DND-41 (cell line): ENCODE results near the gene E2F2.

Source experiments
- ATAC-seq: fragments of 200-7000 bp; cut with Tn5 transposase; 3 replicates; pipeline ENCODE4 v1.9.1; 2021; ENCODE audit warnings: low read depth; ENCODE audit not compliant: insufficient read depth
- DNase-seq: peaks from one replicate; pipeline ENCODE4 v3.0.0-alpha.2; 2020
- H2AFZ ChIP-seq: 2 replicates; pipeline ENCODE4 v1.6.0; 2012; ENCODE audit warnings: low read depth, low read length
- H3K27ac ChIP-seq: 2 replicates; pipeline ENCODE4 v1.5.1; 2012; ENCODE audit warnings: low read length, inconsistent platforms
- H3K27me3 ChIP-seq: fragments of 200-600 bp; sonication (generic); 2 replicates; pipeline ENCODE4 v1.6.0; 2012; ENCODE audit warnings: low read length, mild to moderate bottlenecking, inconsistent platforms; ENCODE audit not compliant: insufficient read depth, poor library complexity
- H3K36me3 ChIP-seq: 2 replicates; pipeline ENCODE4 v1.5.1; 2012; ENCODE audit warnings: low read length, inconsistent platforms; ENCODE audit not compliant: insufficient read depth
- H3K4me1 ChIP-seq: 2 replicates; pipeline ENCODE4 v1.5.1; 2012; ENCODE audit warnings: mild to moderate bottlenecking, low read length; ENCODE audit not compliant: insufficient read depth
- H3K4me2 ChIP-seq: 2 replicates; pipeline ENCODE4 v1.6.0; 2012; ENCODE audit warnings: mild to moderate bottlenecking, moderate library complexity, low read length, inconsistent platforms; ENCODE audit not compliant: insufficient read depth
- H3K4me3 ChIP-seq, 2 experiments: fragments of 200-600 bp in 1 of 2; shearing (Covaris generic) in 1 of 2; 2 replicates each; pipeline ENCODE4 v1.5.1; 2012 to 2016; ENCODE audit warnings: inconsistent platforms in 2 of 2, low read length in 2 of 2, mild to moderate bottlenecking in 2 of 2, low read depth in 1 of 2, moderate library complexity in 1 of 2
- H3K79me2 ChIP-seq: 2 replicates; pipeline ENCODE4 v1.6.0; 2012; ENCODE audit warnings: low read length, inconsistent platforms; ENCODE audit not compliant: insufficient read depth
- H3K9ac ChIP-seq: 2 replicates; pipeline ENCODE4 v1.6.0; 2012; ENCODE audit warnings: low read depth, mild to moderate bottlenecking, inconsistent platforms, low read length, moderate library complexity
- H3K9me3 ChIP-seq: 2 replicates; pipeline ENCODE4 v1.5.1; 2012; ENCODE audit warnings: low read length, moderate library complexity, mild to moderate bottlenecking, inconsistent platforms; ENCODE audit not compliant: insufficient read depth, severe bottlenecking
- H4K20me1 ChIP-seq: 2 replicates; pipeline ENCODE4 v1.6.0; 2012; ENCODE audit warnings: low read length; ENCODE audit not compliant: insufficient read depth
- CTCF ChIP-seq: IDR thresholded peaks from 2 replicates; pipeline ENCODE4 v1.5.1; 2012; ENCODE audit warnings: borderline replicate concordance, low read length, moderate library complexity, mild to moderate bottlenecking; ENCODE audit not compliant: poor library complexity, severe bottlenecking; ENCODE audit errors: extremely low read depth
- EZH2 ChIP-seq: IDR thresholded peaks from 3 replicates; pipeline ENCODE4 v1.6.1; 2012; ENCODE audit warnings: borderline replicate concordance, low read depth, mild to moderate bottlenecking, moderate library complexity, low read length, inconsistent platforms; ENCODE audit not compliant: severe bottlenecking

E2F2 gene

GRCh38 chr1:23484253-23485001 is 46.6 kb downstream of the E2F2 start:
- DNase-seq: peak; percentile 96
- Histone ChIP-seq H4K20me1 (no peaks in the 10 kb centered on the region; the same call in 1 of the 2 replicates), H3K79me2 (no peaks in the 10 kb centered on the region), H3K4me2 (peak overlapping the region; percentile 91), H3K9ac (peak overlapping the region; percentile 50; the same call in 1 of the 2 replicates), H3K36me3 (no peaks in the 10 kb centered on the region), H3K4me3 (peak overlapping the region; percentile 19 to 59; a peak in 3 of 4 replicates), H3K9me3 (no peaks in the 10 kb centered on the region), H2AFZ (peak overlapping the region; percentile 68), H3K27me3 (peaks cover 23% of the 10 kb centered on the region), H3K4me1 (peaks cover 15% of the 10 kb centered on the region), H3K27ac (no peak overlapping the region; the same call in 1 of the 2 replicates)
- ATAC-seq: peak; percentile 92
- TF ChIP-seq EZH2: no peak

- peak within 1 kb of the TSS; percentile 68 for H2AFZ ChIP-seq
- no peaks in the 10 kb centered on the region; the same call in 1 of the 2 replicates for H4K20me1 ChIP-seq
- no peaks in the 10 kb centered on the region for H3K9me3 ChIP-seq
- H3K9ac ChIP-seq: peak within 1 kb of the TSS; percentile 50
- no peaks in the 10 kb centered on the region for H3K79me2 ChIP-seq
- H3K4me2 ChIP-seq: peak within 1 kb of the TSS; percentile 91
- DNase-seq (no peak), ATAC-seq (peak; percentile 58)
- H3K27me3 ChIP-seq: peaks cover 27% of the 10 kb centered on the region
- TF ChIP-seq CTCF (peak; percentile 32), EZH2 (no peak)
- H3K4me3 ChIP-seq: peak within 1 kb of the TSS; percentile 19 to 59; a peak in 3 of 4 replicates
- H3K4me1 ChIP-seq: peaks cover 15% of the 10 kb centered on the region
- H3K27ac ChIP-seq: no peak within 1 kb of the TSS; the same call in 1 of the 2 replicates
- H3K36me3 ChIP-seq: no peaks in the 10 kb centered on the region
Observed at GRCh38 chr1:23483321-23484252, 47.4 kb downstream of the E2F2 start, which contains the start of gene ASAP3. Gene ASAP3 (minus strand): TSS chr1:23484179. CDS start chr1:23484133, 46 bp downstream.

GRCh38 chr1:23481904-23482303 is 49.1 kb downstream of the E2F2 start:
- no peak for TF ChIP-seq CTCF
- TF ChIP-seq EZH2: no peak
- DNase-seq: no peak
- Histone ChIP-seq H3K4me1 (peaks cover 15% of the 10 kb centered on the region), H3K9ac (no peak overlapping the region), H3K9me3 (no peaks in the 10 kb centered on the region), H3K27me3 (peaks cover 22% of the 10 kb centered on the region), H3K27ac (no peak overlapping the region), H3K79me2 (no peaks in the 10 kb centered on the region), H3K4me2 (no peak overlapping the region), H2AFZ (no peak overlapping the region), H3K36me3 (no peaks in the 10 kb centered on the region), H3K4me3 (no peak overlapping the region), H4K20me1 (no peaks in the 10 kb centered on the region; the same call in 1 of the 2 replicates)
- ATAC-seq: no peak
